ENCODE results near the gene DOC2A.

GRCh38 chr16:29985271-29985811 lies 25.5 kb downstream of the DOC2A start:
- TF ChIP-seq CTCF (IDR thresholded peaks at IDR 0.05) (no peak), EP300 (IDR thresholded peaks at IDR 0.05; ENCODE audit: low read depth) (no peak), POLR2AphosphoS5 (IDR thresholded peaks at IDR 0.05) (no peak), POLR2A (IDR thresholded peaks at IDR 0.05) (no peak)
